Activated T-cell treated with anti-CD3 and anti-CD28 coated beads, Interleukin-2, amount 50 U/mL, for 72 hours (primary cell): ENCODE data around the gene ST8SIA5. TPM values are rescaled to one million over a fixed set of nuclear protein-coding genes. Genes with fewer than 3 reads are reported as not detected.

ENCODE experiments used
- ATAC-seq, 2 donors: fragments of 150-1000 bp; cut with Tn5 transposase; replicated peaks in 1 of 2; 2 replicates each; pipeline ENCODE4 v1.10.0; 2021; ENCODE audit warnings: moderate library complexity in 2 of 2, mild to moderate bottlenecking in 1 of 2
- DNase-seq, 2 donors: peaks; one replicate each; pipeline ENCODE4 v3.0.0; 2021 to 2022; ENCODE audit warnings: mixed read lengths in 1 of 2
- H3K27ac Mint-ChIP-seq: one replicate; pipeline ENCODE4 v1.8.0; 2022; ENCODE audit warnings: mild to moderate bottlenecking, moderate library complexity, mixed read lengths
- H3K27me3 Mint-ChIP-seq: one replicate; pipeline ENCODE4 v1.8.0; 2022; ENCODE audit warnings: low read depth, mixed read lengths
- H3K36me3 Mint-ChIP-seq, 2 donors: one replicate each; pipeline ENCODE4 v1.8.0; 2022; ENCODE audit warnings: mixed read lengths in 2 of 2, mild to moderate bottlenecking in 1 of 2; ENCODE audit not compliant: insufficient read depth in 2 of 2
- H3K4me1 Mint-ChIP-seq: one replicate; pipeline ENCODE4 v1.8.0; 2022; ENCODE audit warnings: low read depth, mixed read lengths
- H3K4me3 Mint-ChIP-seq, 2 donors: one replicate each; pipeline ENCODE4 v1.8.0; 2022; ENCODE audit warnings: mild to moderate bottlenecking in 2 of 2, mixed read lengths in 2 of 2, moderate library complexity in 2 of 2
- H3K9me3 Mint-ChIP-seq, 2 donors: one replicate each; pipeline ENCODE4 v1.8.0; 2022; ENCODE audit warnings: mixed read lengths in 2 of 2
- total RNA-seq, 2 donors: library from RNA; stranded (reverse); gene quantifications; one replicate each; pipeline ENCODE4 v1.2.3, GENCODE V29; 2022

The ST8SIA5 gene
- total RNA-seq, 2 donors from 2014 or later = 0.09 TPM; not detected in 1

DNA sequence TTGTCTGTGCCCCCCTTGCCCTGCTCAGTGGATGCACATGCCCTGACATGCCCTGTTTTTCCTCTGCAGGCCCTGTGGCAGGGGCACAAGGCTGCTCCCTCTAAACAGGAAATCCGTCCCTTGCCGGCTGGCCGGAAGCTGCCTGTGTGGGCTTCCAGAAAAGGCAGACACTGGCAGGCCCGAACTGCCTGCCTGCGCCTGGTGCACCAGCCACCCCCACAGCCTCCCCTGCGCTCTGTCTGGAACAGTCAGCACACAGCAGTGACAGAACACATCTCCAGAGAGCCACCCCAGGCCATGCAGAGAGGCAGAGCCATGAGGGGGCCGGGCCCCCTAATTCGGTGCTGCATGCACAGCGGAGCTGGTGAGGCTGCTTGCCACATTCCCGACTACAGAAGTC lies 133.3 kb downstream of the ST8SIA5 start:
- Mint-ChIP-seq H3K27me3 (no peaks in the 10 kb centered on the region), H3K27ac (no peak overlapping the region), H3K4me3 (peak overlapping the region; percentile 42 to 60), H3K4me1 (peaks cover 39% of the 10 kb centered on the region), H3K36me3 (no peaks in the 10 kb centered on the region), H3K9me3 (peaks cover 0 to 1% of the 10 kb centered on the region in 2 donors)
- ATAC-seq (peak; percentile 68 to 70), DNase-seq (peak; percentile 23 to 37)

DNA sequence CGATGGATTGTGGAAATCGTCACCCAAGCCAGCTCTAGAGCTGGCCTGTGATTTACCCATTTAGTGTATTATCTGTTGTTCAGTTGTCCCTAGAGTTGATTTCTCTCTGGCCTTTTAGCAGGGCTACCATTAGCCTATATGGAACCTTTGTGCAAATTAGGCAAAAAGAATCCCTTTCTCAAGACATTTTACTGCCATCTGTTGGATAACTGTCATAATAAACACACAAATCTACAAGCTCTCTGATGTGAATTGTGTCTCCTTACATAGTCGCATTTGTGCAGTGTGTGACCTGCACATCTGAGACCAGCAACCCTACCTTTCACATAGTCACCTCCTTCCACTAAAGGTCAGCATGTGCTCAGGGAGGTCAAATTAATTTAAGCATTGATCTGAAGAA lies 133.9 kb downstream of the ST8SIA5 start:
- H3K27me3 Mint-ChIP-seq = no peaks in the 10 kb centered on the region
- H3K9me3 Mint-ChIP-seq = peaks cover 0 to 1% of the 10 kb centered on the region in 2 donors
- peak overlapping the region; percentile 20 for H3K27ac Mint-ChIP-seq
- DNase-seq = no peak
- no peaks in the 10 kb centered on the region for H3K36me3 Mint-ChIP-seq
- ATAC-seq = peak; percentile 12 to 18
- H3K4me3 Mint-ChIP-seq = peak overlapping the region; percentile 30 to 60
- peaks cover 40% of the 10 kb centered on the region for H3K4me1 Mint-ChIP-seq

DNA sequence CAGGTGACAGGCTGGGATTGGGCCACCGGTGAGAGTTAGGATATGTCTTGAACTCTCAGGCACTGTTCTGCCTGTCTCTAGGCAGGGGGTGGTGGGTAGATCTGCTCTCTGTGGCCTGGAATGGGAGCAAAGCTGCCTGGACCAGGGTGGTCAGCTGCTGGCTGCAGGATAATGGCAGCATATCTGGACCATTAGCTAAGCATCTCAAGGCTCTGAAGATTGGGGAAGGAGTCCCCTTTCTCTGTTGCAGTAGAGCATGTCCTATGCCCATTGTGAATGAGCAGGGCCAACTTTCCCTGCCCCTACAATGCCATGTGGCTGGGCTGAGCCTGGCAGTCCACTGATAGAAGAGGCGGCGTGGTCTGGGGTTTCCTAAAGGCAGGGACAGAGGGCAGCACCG lies 134.4 kb downstream of the ST8SIA5 start:
- ATAC-seq (no peak), DNase-seq (no peak)
- H3K27ac Mint-ChIP-seq = no peak overlapping the region
- H3K9me3 Mint-ChIP-seq = peaks cover 0 to 1% of the 10 kb centered on the region in 2 donors
- no peaks in the 10 kb centered on the region for H3K36me3 Mint-ChIP-seq
- H3K27me3 Mint-ChIP-seq = no peaks in the 10 kb centered on the region
- H3K4me1 Mint-ChIP-seq = peaks cover 45% of the 10 kb centered on the region
- H3K4me3 Mint-ChIP-seq = no peak overlapping the region

DNA sequence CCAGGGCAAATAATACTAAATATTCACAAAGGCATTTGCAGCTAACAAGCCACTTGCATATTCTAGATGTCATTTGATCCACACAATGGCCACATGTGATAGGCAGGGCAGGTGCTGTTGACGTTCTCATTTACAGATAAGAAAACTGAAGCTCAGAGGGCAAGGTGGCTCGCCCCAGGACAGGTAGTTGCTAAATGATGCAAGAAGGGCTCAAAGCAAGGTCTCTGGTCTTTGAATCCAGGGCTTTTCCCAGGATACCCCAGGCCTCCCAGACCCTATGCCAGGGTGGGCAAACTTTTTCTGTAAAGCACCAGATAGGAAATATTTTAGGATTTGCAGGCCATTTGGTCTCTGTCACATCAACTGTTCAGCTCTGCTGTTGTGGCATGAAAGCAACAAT lies 135.0 kb downstream of the ST8SIA5 start:
- no peak for ATAC-seq
- H3K4me1 Mint-ChIP-seq = peaks cover 48% of the 10 kb centered on the region

DNA sequence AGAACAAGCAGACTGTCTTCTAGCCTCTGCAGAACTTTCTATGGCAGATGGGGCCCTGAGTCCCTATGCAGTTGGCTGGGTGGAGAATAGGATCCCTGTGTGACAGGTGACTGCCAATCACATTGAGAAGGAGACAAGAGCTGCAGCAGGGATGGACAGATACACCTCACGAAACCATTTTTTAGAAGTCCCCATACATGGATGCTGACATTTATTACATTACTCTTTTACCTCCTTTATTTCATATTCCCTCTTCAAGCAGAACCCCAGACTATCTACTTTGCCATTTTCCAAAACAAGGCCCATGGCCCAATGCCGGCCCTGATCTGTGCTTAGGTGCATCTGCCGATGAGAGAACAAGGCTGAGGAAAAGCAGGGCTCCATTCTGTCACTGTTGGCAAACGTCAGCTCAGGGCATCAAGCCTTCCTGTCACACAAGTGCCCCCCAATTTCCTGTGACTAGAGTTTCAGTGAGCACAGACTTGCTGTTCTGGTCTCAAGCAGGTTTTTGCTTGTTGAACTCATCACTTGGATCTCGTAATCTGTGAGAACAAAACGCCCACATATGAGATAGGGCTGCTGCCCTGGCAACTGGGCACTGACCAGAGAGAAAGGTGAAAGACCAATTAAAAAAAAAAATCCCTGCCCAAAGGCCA lies 135.6 kb downstream of the ST8SIA5 start:
- ATAC-seq (no peak), DNase-seq (no peak)
- peaks cover 0 to 1% of the 10 kb centered on the region in 2 donors for H3K9me3 Mint-ChIP-seq
- H3K27me3 Mint-ChIP-seq = no peaks in the 10 kb centered on the region
- H3K36me3 Mint-ChIP-seq = no peaks in the 10 kb centered on the region
- H3K4me3 Mint-ChIP-seq = no peak overlapping the region
- H3K4me1 Mint-ChIP-seq = peaks cover 48% of the 10 kb centered on the region
- H3K27ac Mint-ChIP-seq = peak overlapping the region; percentile 1

More for the DNA sequence above, 135.0 kb downstream of the ST8SIA5 start:
- no peak overlapping the region for H3K4me3 Mint-ChIP-seq
- no peak overlapping the region for H3K27ac Mint-ChIP-seq
- no peaks in the 10 kb centered on the region for H3K36me3 Mint-ChIP-seq
- DNase-seq = no peak
- peaks cover 0 to 1% of the 10 kb centered on the region in 2 donors for H3K9me3 Mint-ChIP-seq
- H3K27me3 Mint-ChIP-seq = no peaks in the 10 kb centered on the region

DNA sequence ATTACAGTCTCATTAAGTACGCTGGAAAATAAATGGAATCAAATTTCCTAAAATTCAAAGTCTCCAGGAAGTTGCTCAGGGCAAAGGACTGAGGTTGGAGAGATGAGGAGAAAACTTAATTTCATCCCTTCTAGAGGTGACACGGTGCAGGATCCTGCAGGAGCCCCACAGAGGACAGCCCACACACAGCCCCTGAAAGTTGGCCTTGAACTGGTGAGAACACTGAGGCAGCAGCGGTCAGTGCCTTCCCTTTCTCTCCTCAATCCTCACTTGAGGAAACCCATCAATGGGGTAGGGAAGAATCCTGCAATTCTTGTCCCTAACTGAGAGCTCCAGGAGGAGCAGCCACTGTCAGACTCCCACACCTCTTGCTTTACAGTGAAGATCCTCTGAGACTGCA lies 137.3 kb downstream of the ST8SIA5 start:
- H3K36me3 Mint-ChIP-seq = no peaks in the 10 kb centered on the region

More for the DNA sequence above, 137.3 kb downstream of the ST8SIA5 start:
- peaks cover 42% of the 10 kb centered on the region for H3K4me1 Mint-ChIP-seq
- ATAC-seq (no peak), DNase-seq (no peak)
- no peak overlapping the region for H3K4me3 Mint-ChIP-seq
- H3K27ac Mint-ChIP-seq = no peak overlapping the region
- H3K27me3 Mint-ChIP-seq = no peaks in the 10 kb centered on the region
- H3K9me3 Mint-ChIP-seq = no peaks in the 10 kb centered on the region

Other genes with a start within 250 kb of the ST8SIA5 start
- under 1 TPM; 0.05 to 0.07 TPM for gene LOXHD1, start 99.8 kb downstream of the ST8SIA5 start, total RNA-seq
- gene PIAS2, start 160.5 kb upstream of the ST8SIA5 start, total RNA-seq = 10 to 100 TPM; 20.9 to 23.4 TPM
- 1 to 10 TPM; 1.2 to 1.7 TPM for gene KATNAL2, start 160.5 kb upstream of the ST8SIA5 start, total RNA-seq